ENCODE data around the gene TSPAN8. TPM values are rescaled to one million over a fixed set of nuclear protein-coding genes. Genes with fewer than 3 reads are reported as not detected.

The TSPAN8 gene
- total RNA-seq, 1 experiment from 2014 or later = 0.37 TPM

DNA sequence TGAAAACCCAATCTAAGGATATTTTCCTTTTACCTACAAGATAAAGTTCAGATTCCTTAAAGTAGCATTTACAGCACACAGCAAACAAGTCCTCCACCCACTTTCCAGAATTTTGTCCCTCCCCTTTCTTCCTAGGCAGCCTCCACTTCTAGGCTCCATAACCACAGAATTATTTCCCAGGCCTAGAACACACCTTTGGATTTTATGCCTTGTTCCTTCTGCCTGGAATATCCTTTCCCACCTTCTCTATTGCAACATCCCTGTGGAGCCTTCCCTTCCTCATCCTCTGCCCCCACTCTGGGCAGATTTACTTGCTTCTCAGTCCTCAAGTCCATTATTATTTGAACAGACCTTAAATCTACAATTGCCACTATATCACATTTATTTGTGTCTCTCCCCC lies 2.1 kb upstream of the TSPAN8 start:
- Mint-ChIP-seq H3K9me3 (peaks cover 1% of the 10 kb centered on the region), H3K4me1 (peaks cover 12% of the 10 kb centered on the region), H3K4me3 (no peak overlapping the region), H3K27ac (no peak overlapping the region), H3K36me3 (no peaks in the 10 kb centered on the region), H3K27me3 (ENCODE audit: low read depth) (no peaks in the 10 kb centered on the region)
- ATAC-seq (no peak), DNase-seq (ENCODE audit: low spot score) (no peak)
- ChIA-PET CTCF (no interaction called here), POLR2A (no interaction called here)
- TF ChIP-seq, protein P1, sequence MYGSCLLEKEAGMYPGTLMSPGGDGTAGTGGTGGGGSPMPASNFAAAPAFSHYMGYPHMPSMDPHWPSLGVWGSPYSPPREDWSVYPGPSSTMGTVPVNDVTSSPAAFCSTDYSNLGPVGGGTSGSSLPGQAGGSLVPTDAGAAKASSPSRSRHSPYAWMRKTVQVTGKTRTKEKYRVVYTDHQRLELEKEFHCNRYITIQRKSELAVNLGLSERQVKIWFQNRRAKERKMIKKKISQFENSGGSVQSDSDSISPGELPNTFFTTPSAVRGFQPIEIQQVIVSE (CRISPR knock-in tag; IDR thresholded peaks at IDR 0.05; ENCODE audit: borderline replicate concordance) = no peak
- TF ChIP-seq ELF4 (CRISPR knock-in tag; IDR thresholded peaks at IDR 0.05; ENCODE audit: low read depth) (no peak), ZNF263 (CRISPR knock-in tag; IDR thresholded peaks at IDR 0.05; ENCODE audit: low read depth) (no peak), MXD4 (CRISPR knock-in tag; IDR thresholded peaks at IDR 0.05; ENCODE audit: borderline replicate concordance) (no peak), FOXP1 (CRISPR knock-in tag; IDR thresholded peaks at IDR 0.05; ENCODE audit: borderline replicate concordance) (no peak), GTF2I (CRISPR knock-in tag; conservative IDR thresholded peaks at IDR 0.05) (no peak)
- TF ChIP-seq, protein P2, sequence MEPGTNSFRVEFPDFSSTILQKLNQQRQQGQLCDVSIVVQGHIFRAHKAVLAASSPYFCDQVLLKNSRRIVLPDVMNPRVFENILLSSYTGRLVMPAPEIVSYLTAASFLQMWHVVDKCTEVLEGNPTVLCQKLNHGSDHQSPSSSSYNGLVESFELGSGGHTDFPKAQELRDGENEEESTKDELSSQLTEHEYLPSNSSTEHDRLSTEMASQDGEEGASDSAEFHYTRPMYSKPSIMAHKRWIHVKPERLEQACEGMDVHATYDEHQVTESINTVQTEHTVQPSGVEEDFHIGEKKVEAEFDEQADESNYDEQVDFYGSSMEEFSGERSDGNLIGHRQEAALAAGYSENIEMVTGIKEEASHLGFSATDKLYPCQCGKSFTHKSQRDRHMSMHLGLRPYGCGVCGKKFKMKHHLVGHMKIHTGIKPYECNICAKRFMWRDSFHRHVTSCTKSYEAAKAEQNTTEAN (CRISPR knock-in tag; IDR thresholded peaks at IDR 0.05) = no peak
- TF ChIP-seq, protein P3, sequence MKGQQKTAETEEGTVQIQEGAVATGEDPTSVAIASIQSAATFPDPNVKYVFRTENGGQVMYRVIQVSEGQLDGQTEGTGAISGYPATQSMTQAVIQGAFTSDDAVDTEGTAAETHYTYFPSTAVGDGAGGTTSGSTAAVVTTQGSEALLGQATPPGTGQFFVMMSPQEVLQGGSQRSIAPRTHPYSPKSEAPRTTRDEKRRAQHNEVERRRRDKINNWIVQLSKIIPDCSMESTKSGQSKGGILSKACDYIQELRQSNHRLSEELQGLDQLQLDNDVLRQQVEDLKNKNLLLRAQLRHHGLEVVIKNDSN (CRISPR knock-in tag; IDR thresholded peaks at IDR 0.05) = no peak
- TF ChIP-seq, protein P4, sequence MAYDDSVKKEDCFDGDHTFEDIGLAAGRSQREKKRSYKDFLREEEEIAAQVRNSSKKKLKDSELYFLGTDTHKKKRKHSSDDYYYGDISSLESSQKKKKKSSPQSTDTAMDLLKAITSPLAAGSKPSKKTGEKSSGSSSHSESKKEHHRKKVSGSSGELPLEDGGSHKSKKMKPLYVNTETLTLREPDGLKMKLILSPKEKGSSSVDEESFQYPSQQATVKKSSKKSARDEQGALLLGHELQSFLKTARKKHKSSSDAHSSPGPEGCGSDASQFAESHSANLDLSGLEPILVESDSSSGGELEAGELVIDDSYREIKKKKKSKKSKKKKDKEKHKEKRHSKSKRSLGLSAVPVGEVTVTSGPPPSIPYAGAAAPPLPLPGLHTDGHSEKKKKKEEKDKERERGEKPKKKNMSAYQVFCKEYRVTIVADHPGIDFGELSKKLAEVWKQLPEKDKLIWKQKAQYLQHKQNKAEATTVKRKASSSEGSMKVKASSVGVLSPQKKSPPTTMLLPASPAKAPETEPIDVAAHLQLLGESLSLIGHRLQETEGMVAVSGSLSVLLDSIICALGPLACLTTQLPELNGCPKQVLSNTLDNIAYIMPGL (CRISPR knock-in tag; IDR thresholded peaks at IDR 0.05) = no peak

DNA sequence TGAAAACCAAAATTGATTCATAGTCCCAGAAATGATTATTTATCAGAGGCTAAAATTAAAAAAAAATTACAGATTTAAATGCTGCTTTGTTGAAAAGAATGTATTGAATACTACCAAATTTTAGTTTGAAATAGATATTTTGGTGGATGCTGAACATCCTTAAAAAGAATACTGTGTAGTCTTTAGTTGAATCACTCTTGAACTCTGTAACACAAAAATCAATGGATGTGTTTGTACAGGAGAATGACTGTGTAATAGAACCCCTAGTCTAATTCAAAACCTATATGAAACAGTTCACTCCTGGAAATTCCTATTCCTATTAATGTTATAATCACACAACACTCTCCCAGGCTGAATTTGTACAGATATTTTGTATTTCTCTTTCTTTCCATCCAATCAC lies 1.5 kb upstream of the TSPAN8 start:
- Mint-ChIP-seq H3K4me1 (peaks cover 12% of the 10 kb centered on the region), H3K4me3 (no peak overlapping the region), H3K27me3 (ENCODE audit: low read depth) (no peaks in the 10 kb centered on the region), H3K36me3 (no peaks in the 10 kb centered on the region), H3K27ac (no peak overlapping the region), H3K9me3 (no peaks in the 10 kb centered on the region)
- POLR2A ChIA-PET = no interaction called here
- TF ChIP-seq SMAD3 (CRISPR knock-in tag; IDR thresholded peaks at IDR 0.05; ENCODE audit: borderline replicate concordance) = no peak
- no peak for TF ChIP-seq NFE2L1 (CRISPR knock-in tag; IDR thresholded peaks at IDR 0.05)
- TF ChIP-seq, protein P5, sequence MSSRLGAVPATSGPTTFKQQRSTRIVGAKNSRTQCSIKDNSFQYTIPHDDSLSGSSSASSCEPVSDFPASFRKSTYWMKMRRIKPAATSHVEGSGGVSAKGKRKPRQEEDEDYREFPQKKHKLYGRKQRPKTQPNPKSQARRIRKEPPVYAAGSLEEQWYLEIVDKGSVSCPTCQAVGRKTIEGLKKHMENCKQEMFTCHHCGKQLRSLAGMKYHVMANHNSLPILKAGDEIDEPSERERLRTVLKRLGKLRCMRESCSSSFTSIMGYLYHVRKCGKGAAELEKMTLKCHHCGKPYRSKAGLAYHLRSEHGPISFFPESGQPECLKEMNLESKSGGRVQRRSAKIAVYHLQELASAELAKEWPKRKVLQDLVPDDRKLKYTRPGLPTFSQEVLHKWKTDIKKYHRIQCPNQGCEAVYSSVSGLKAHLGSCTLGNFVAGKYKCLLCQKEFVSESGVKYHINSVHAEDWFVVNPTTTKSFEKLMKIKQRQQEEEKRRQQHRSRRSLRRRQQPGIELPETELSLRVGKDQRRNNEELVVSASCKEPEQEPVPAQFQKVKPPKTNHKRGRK (CRISPR knock-in tag; IDR thresholded peaks at IDR 0.05; ENCODE audit: borderline replicate concordance) = no peak
- no peak for TF ChIP-seq MXD4 (CRISPR knock-in tag; IDR thresholded peaks at IDR 0.05; ENCODE audit: borderline replicate concordance)
- TF ChIP-seq, protein P6, sequence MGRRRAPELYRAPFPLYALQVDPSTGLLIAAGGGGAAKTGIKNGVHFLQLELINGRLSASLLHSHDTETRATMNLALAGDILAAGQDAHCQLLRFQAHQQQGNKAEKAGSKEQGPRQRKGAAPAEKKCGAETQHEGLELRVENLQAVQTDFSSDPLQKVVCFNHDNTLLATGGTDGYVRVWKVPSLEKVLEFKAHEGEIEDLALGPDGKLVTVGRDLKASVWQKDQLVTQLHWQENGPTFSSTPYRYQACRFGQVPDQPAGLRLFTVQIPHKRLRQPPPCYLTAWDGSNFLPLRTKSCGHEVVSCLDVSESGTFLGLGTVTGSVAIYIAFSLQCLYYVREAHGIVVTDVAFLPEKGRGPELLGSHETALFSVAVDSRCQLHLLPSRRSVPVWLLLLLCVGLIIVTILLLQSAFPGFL (CRISPR knock-in tag; IDR thresholded peaks at IDR 0.05; ENCODE audit: borderline replicate concordance) = no peak
- ATAC-seq (no peak), DNase-seq (ENCODE audit: low spot score) (no peak)
- CTCF ChIA-PET = no interaction called here

DNA sequence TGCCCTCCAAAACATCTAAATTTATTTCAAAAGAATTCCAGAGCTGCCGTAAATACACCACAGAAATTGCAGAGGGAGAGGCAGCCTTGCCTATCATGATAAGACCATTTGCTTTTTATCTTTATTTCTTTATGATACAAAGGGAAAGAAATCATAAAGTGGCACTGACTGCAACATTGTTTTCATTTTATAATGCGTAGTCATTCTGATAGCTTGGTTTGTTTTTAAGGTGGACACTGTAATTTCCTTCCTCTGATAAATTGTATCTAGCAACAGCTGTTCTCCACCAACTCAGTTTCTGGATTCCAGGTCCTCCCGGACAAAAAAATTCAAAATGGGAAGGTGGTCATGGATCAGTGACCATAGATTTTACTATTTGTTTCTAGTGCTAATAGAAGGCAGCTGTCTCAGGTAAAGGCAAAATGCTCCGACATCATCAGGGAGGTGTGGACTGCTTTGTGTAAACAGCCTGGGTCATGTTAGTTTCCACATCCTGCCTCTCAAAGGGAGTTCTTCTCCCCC lies 623 bp upstream of the TSPAN8 start:
- ATAC-seq = no peak
- ChIA-PET POLR2A (no interaction called here), CTCF (no interaction called here)
- no peak for DNase-seq (ENCODE audit: low spot score)
- Mint-ChIP-seq H3K9me3 (no peaks in the 10 kb centered on the region), H3K4me3 (no peak overlapping the region), H3K36me3 (no peaks in the 10 kb centered on the region), H3K27me3 (ENCODE audit: low read depth) (no peaks in the 10 kb centered on the region), H3K27ac (no peak overlapping the region), H3K4me1 (peaks cover 12% of the 10 kb centered on the region)
- TF ChIP-seq ZNF138 (CRISPR knock-in tag; conservative IDR thresholded peaks at IDR 0.05) (no peak), ZNF263 (CRISPR knock-in tag; IDR thresholded peaks at IDR 0.05; ENCODE audit: low read depth) (no peak), TEAD4 (CRISPR knock-in tag; IDR thresholded peaks at IDR 0.05) (no peak)
- TF ChIP-seq, protein P7, sequence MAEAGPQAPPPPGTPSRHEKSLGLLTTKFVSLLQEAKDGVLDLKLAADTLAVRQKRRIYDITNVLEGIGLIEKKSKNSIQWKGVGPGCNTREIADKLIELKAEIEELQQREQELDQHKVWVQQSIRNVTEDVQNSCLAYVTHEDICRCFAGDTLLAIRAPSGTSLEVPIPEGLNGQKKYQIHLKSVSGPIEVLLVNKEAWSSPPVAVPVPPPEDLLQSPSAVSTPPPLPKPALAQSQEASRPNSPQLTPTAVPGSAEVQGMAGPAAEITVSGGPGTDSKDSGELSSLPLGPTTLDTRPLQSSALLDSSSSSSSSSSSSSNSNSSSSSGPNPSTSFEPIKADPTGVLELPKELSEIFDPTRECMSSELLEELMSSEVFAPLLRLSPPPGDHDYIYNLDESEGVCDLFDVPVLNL (CRISPR knock-in tag; IDR thresholded peaks at IDR 0.05; ENCODE audit: borderline replicate concordance, low read depth) = no peak
- TF ChIP-seq, protein P8, sequence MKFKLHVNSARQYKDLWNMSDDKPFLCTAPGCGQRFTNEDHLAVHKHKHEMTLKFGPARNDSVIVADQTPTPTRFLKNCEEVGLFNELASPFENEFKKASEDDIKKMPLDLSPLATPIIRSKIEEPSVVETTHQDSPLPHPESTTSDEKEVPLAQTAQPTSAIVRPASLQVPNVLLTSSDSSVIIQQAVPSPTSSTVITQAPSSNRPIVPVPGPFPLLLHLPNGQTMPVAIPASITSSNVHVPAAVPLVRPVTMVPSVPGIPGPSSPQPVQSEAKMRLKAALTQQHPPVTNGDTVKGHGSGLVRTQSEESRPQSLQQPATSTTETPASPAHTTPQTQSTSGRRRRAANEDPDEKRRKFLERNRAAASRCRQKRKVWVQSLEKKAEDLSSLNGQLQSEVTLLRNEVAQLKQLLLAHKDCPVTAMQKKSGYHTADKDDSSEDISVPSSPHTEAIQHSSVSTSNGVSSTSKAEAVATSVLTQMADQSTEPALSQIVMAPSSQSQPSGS (CRISPR knock-in tag; IDR thresholded peaks at IDR 0.05; ENCODE audit: borderline replicate concordance, low read depth) = no peak
- TF ChIP-seq, protein P9, sequence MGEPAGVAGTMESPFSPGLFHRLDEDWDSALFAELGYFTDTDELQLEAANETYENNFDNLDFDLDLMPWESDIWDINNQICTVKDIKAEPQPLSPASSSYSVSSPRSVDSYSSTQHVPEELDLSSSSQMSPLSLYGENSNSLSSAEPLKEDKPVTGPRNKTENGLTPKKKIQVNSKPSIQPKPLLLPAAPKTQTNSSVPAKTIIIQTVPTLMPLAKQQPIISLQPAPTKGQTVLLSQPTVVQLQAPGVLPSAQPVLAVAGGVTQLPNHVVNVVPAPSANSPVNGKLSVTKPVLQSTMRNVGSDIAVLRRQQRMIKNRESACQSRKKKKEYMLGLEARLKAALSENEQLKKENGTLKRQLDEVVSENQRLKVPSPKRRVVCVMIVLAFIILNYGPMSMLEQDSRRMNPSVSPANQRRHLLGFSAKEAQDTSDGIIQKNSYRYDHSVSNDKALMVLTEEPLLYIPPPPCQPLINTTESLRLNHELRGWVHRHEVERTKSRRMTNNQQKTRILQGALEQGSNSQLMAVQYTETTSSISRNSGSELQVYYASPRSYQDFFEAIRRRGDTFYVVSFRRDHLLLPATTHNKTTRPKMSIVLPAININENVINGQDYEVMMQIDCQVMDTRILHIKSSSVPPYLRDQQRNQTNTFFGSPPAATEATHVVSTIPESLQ (CRISPR knock-in tag; IDR thresholded peaks at IDR 0.05) = no peak

All from WTC11 (cell line).